HAP-1 (cell line): ENCODE data around the gene ASTN2.
"Not testable (repeated sequence)": the region's sequence is repeated elsewhere in the genome, so short reads cannot be mapped to it uniquely, and the experiment has no call there.

Experiments used
- DNase-seq, 2 experiments: peaks; one replicate each; pipeline ENCODE4 v3.0.0-alpha.2; 2016 to 2020; ENCODE audit warnings: low spot score in 2 of 2
- H3K27me3 ChIP-seq: fragments of 250-450 bp; sonication (Bioruptor Pico); 2 replicates; pipeline ENCODE4 v1.5.1; 2020; ENCODE audit warnings: low read depth, mild to moderate bottlenecking, moderate library complexity
- H3K36me3 ChIP-seq: fragments of 250-450 bp; sonication (Bioruptor Pico); replicated peaks from 2 replicates; pipeline ENCODE4 v1.5.1; 2020; ENCODE audit warnings: mild to moderate bottlenecking
- H3K4me1 ChIP-seq: fragments of 250-450 bp; sonication (Bioruptor Pico); 2 replicates; pipeline ENCODE4 v1.5.1; 2020; ENCODE audit warnings: mild to moderate bottlenecking
- H3K4me3 ChIP-seq: fragments of 250-450 bp; sonication (Bioruptor Pico); 2 replicates; pipeline ENCODE4 v1.5.1; 2020; ENCODE audit warnings: mild to moderate bottlenecking, moderate library complexity
- H3K9me3 ChIP-seq: fragments of 250-450 bp; sonication (Bioruptor Pico); 2 replicates; pipeline ENCODE4 v1.5.1; 2020; ENCODE audit warnings: mild to moderate bottlenecking, moderate library complexity
- in situ Hi-C: fragments of 300-500 bp; cut with MboI; formaldehyde crosslinking; loops from 3 replicates; pipeline ENCODE4 v1.14.3; 2020; ENCODE audit warnings: low sequenced_read_pairs, inconsistent platforms, mixed read lengths

ASTN2 gene

GRCh38 chr9:116940614-116941215, 474.1 kb downstream of the ASTN2 start:
- Histone ChIP-seq H3K4me1 (no peaks in the 10 kb centered on the region), H3K27me3 (no peaks in the 10 kb centered on the region), H3K4me3 (no peak overlapping the region), H3K36me3 (no peaks in the 10 kb centered on the region), H3K9me3 (no peaks in the 10 kb centered on the region)
- in situ Hi-C loops = no loop called here
- no peak for DNase-seq

GRCh38 chr9:116939614-116940013, 475.2 kb downstream of the ASTN2 start:
- H3K27me3 ChIP-seq = no peaks in the 10 kb centered on the region
- no peaks in the 10 kb centered on the region for H3K4me1 ChIP-seq
- H3K36me3 ChIP-seq = no peaks in the 10 kb centered on the region
- no peak for DNase-seq
- in situ Hi-C loops = no loop called here
- H3K4me3 ChIP-seq = no peak overlapping the region
- H3K9me3 ChIP-seq = no peaks in the 10 kb centered on the region

- H3K4me1 ChIP-seq = no peaks in the 10 kb centered on the region
- no peaks in the 10 kb centered on the region for H3K36me3 ChIP-seq
- H3K27me3 ChIP-seq = no peaks in the 10 kb centered on the region
- in situ Hi-C loops = no loop called here
- no peak overlapping the region for H3K4me3 ChIP-seq
- DNase-seq = no peak
- H3K9me3 ChIP-seq = no peaks in the 10 kb centered on the region
These were observed 475.7 kb downstream of the ASTN2 start for GRCh38 chr9:116939161-116939560.

- H3K9me3 ChIP-seq = no peaks in the 10 kb centered on the region
- no peaks in the 10 kb centered on the region for H3K27me3 ChIP-seq
- no peak for DNase-seq
- no peaks in the 10 kb centered on the region for H3K36me3 ChIP-seq
- no peak overlapping the region for H3K4me3 ChIP-seq
- in situ Hi-C loops = no loop called here
- H3K4me1 ChIP-seq = no peaks in the 10 kb centered on the region
These were observed 477.5 kb downstream of the ASTN2 start for GRCh38 chr9:116937361-116937760.

- H3K9me3 ChIP-seq = no peaks in the 10 kb centered on the region
- H3K36me3 ChIP-seq = no peaks in the 10 kb centered on the region
- H3K4me1 ChIP-seq = no peaks in the 10 kb centered on the region
- in situ Hi-C loops = no loop called here
- H3K4me3 ChIP-seq = no peak overlapping the region
- no peaks in the 10 kb centered on the region for H3K27me3 ChIP-seq
- no peak for DNase-seq
These were observed 479.5 kb downstream of the ASTN2 start for GRCh38 chr9:116935149-116935897.

- H3K4me1 ChIP-seq = no peaks in the 10 kb centered on the region
- H3K36me3 ChIP-seq = no peaks in the 10 kb centered on the region
- no peak for DNase-seq
- H3K27me3 ChIP-seq = no peaks in the 10 kb centered on the region
- in situ Hi-C loops = no loop called here
- H3K9me3 ChIP-seq = no peaks in the 10 kb centered on the region
- H3K4me3 ChIP-seq = no peak overlapping the region
These were observed 480.7 kb downstream of the ASTN2 start for GRCh38 chr9:116934131-116934530.

- Histone ChIP-seq H3K27me3 (no peaks in the 10 kb centered on the region), H3K9me3 (no peaks in the 10 kb centered on the region), H3K4me1 (no peaks in the 10 kb centered on the region), H3K36me3 (no peaks in the 10 kb centered on the region), H3K4me3 (no peak overlapping the region)
- no peak for DNase-seq
- in situ Hi-C loops = no loop called here
These were observed 481.6 kb downstream of the ASTN2 start for GRCh38 chr9:116933251-116933650.

- Histone ChIP-seq H3K4me1 (no peaks in the 10 kb centered on the region), H3K36me3 (no peaks in the 10 kb centered on the region), H3K27me3 (no peaks in the 10 kb centered on the region), H3K4me3 (no peak overlapping the region), H3K9me3 (no peaks in the 10 kb centered on the region)
- in situ Hi-C loops = no loop called here
- DNase-seq = no peak
These were observed 485.2 kb downstream of the ASTN2 start for GRCh38 chr9:116929621-116930020.

GRCh38 chr9:116928884-116929283, 486.0 kb downstream of the ASTN2 start:
- Histone ChIP-seq H3K4me3 (no peak overlapping the region), H3K9me3 (no peaks in the 10 kb centered on the region), H3K4me1 (no peaks in the 10 kb centered on the region), H3K27me3 (no peaks in the 10 kb centered on the region), H3K36me3 (no peaks in the 10 kb centered on the region)
- in situ Hi-C loops = no loop called here
- no peak for DNase-seq

GRCh38 chr9:116928289-116928688, 486.6 kb downstream of the ASTN2 start:
- Histone ChIP-seq H3K4me3 (no peak overlapping the region), H3K4me1 (no peaks in the 10 kb centered on the region), H3K36me3 (no peaks in the 10 kb centered on the region), H3K27me3 (no peaks in the 10 kb centered on the region), H3K9me3 (no peaks in the 10 kb centered on the region)
- DNase-seq = no peak
- in situ Hi-C loops = no loop called here

- Histone ChIP-seq H3K27me3 (no peaks in the 10 kb centered on the region), H3K4me1 (no peaks in the 10 kb centered on the region), H3K36me3 (no peaks in the 10 kb centered on the region), H3K9me3 (no peaks in the 10 kb centered on the region), H3K4me3 (no peak overlapping the region)
- in situ Hi-C loops = no loop called here
- no peak for DNase-seq
These were observed 487.1 kb downstream of the ASTN2 start for GRCh38 chr9:116927726-116928125.

- no peaks in the 10 kb centered on the region for H3K36me3 ChIP-seq
- no peak overlapping the region for H3K4me3 ChIP-seq
- DNase-seq = no peak
- no peaks in the 10 kb centered on the region; the same call in 1 of the 2 replicates for H3K27me3 ChIP-seq
- no peaks in the 10 kb centered on the region for H3K4me1 ChIP-seq
- in situ Hi-C loops = no loop called here
- H3K9me3 ChIP-seq = no peaks in the 10 kb centered on the region
These were observed 489.7 kb downstream of the ASTN2 start for GRCh38 chr9:116925121-116925520.

- H3K27me3 ChIP-seq = no peaks in the 10 kb centered on the region; the same call in 1 of the 2 replicates
- no peaks in the 10 kb centered on the region for H3K4me1 ChIP-seq
- no peak for DNase-seq
- H3K36me3 ChIP-seq = no peaks in the 10 kb centered on the region
- H3K9me3 ChIP-seq = no peaks in the 10 kb centered on the region
- in situ Hi-C loops = no loop called here
- no peak overlapping the region for H3K4me3 ChIP-seq
These were observed 490.3 kb downstream of the ASTN2 start for GRCh38 chr9:116924462-116925110.

- H3K27me3 ChIP-seq, H3K36me3 ChIP-seq, DNase-seq, in situ Hi-C loops, H3K4me1 ChIP-seq, H3K9me3 ChIP-seq, H3K4me3 ChIP-seq: not testable (repeated sequence)
These were observed 496.9 kb downstream of the ASTN2 start for GRCh38 chr9:116917895-116918508.
